Retinal pigment epithelial cell (primary cell): ENCODE results near the gene C6orf136.

Source experiments
- DNase-seq: peaks from one replicate; pipeline ENCODE4 v3.0.0-alpha.2; 2010; ENCODE audit warnings: low read depth
- H3K4me3 ChIP-seq: 2 replicates; pipeline ENCODE4 v1.5.1; 2011; ENCODE audit warnings: mild to moderate bottlenecking, low read length, control low read depth, moderate library complexity
- CTCF ChIP-seq: conservative IDR thresholded peaks from 2 replicates; pipeline ENCODE4 v1.5.1; 2011; ENCODE audit warnings: low read depth, low read length, control low read depth, inconsistent platforms

Gene C6orf136

GRCh38 chr6:30670760-30671527, 24.0 kb downstream of the C6orf136 start:
- DNase-seq, result no peak
- TF ChIP-seq CTCF, result peak; percentile 38
- H3K4me3 ChIP-seq, result no peak overlapping the region

- DNase-seq, result peak; percentile 91
- peak within 1 kb of the TSS; percentile 89 for H3K4me3 ChIP-seq
- peak; percentile 94 for TF ChIP-seq CTCF
Measured at GRCh38 chr6:30672445-30673253, 25.7 kb downstream of the C6orf136 start, which contains the start of gene DHX16. Gene DHX16 (minus strand): TSS chr6:30673006. CDS start chr6:30672841, 165 bp downstream.

GRCh38 chr6:30676660-30677285, 29.8 kb downstream of the C6orf136 start:
- TF ChIP-seq CTCF, result no peak
- H3K4me3 ChIP-seq, result no peak overlapping the region
- DNase-seq, result no peak

- H3K4me3 ChIP-seq, result peak overlapping the region; percentile 14
- DNase-seq, result no peak
- TF ChIP-seq CTCF, result peak; percentile 96
Measured at GRCh38 chr6:30678964-30679726, 32.2 kb downstream of the C6orf136 start.

- TF ChIP-seq CTCF, result no peak
- DNase-seq, result no peak
- no peak overlapping the region for H3K4me3 ChIP-seq
Measured at GRCh38 chr6:30679765-30680535, 33.0 kb downstream of the C6orf136 start.

- DNase-seq, result no peak
- peak overlapping the region; percentile 51 for H3K4me3 ChIP-seq
- no peak for TF ChIP-seq CTCF
Measured at GRCh38 chr6:30681766-30682142, 34.8 kb downstream of the C6orf136 start.
